ENCODE data around the gene SIX3.

DNA sequence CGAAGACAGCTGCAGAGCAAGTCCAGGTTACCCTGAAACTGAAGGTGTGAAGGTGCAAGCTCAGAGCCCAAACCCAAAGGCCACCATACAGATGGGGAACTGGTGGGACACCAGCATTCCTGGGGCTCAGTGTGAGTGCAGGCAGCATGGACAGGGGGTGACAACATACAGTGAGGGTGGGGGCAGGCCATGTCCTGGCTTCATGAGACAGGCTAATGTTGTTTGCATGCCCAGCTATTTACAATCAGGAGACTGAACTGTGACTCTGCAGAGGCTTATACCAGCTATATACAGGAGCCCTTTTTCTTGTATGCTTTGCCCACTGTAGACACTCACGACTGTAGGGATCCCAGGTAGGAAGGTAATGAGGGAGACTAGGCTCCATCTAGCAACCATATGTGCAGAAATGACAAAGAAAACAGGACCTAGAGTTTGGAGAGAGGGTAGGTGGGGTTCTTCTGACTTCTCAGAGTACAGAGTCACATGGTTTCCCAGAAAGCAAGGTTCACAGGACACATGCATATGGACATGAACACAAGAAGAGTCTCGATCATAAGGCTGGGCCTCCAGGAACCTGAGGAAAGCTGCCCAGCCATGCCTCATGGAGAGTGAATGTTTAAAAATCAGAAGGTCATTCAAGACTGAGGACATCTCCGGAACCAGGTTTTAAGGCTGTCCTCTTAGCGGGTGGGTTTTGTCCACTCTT is 26.4 kb downstream of the SIX3 start:
- TF ChIP-seq CTCF (conservative IDR thresholded peaks at IDR 0.05; ENCODE audit: low read depth, low read length) = no peak
- TF ChIP-seq EZH2 (IDR thresholded peaks at IDR 0.05; ENCODE audit: borderline replicate concordance, low read depth, low read length, poor library complexity, severe bottlenecking) = no peak

Measured in A673 (cell line).